ENCODE data around the gene TGM2. TPM values are rescaled to one million over a fixed set of nuclear protein-coding genes. Genes with fewer than 3 reads are reported as not detected.
A peak's percentile ranks its signal among the peaks of the same experiment; 100 is the strongest.

TGM2 gene
- total and polyA plus RNA-seq, 9 of the 15 experiments (the other 6 are each of a cell fraction or from before 2014, with no cell fraction given): 5.5 to 78.5 (median 37.6) TPM

- TF ChIP-seq CBFB (CRISPR knock-in tag; IDR thresholded peaks at IDR 0.05) (no peak), EGR1 (conservative IDR thresholded peaks at IDR 0.05) (peak; percentile 32), CTCFL (IDR thresholded peaks at IDR 0.05; ENCODE audit: borderline replicate concordance, insufficient read depth, low read depth, low read length, poor library complexity, severe bottlenecking) (peak; percentile 60), MCM7 (IDR thresholded peaks at IDR 0.05) (no peak), TARDBP (IDR thresholded peaks at IDR 0.05) (no peak), MECOM (CRISPR knock-in tag; IDR thresholded peaks at IDR 0.05) (no peak), MEF2D (tag; conservative IDR thresholded peaks at IDR 0.05; ENCODE audit: low read depth) (no peak), MYNN (IDR thresholded peaks at IDR 0.05) (no peak), MYNN (CRISPR knock-in tag; IDR thresholded peaks at IDR 0.05) (no peak), STAG1 (CRISPR knock-in tag; IDR thresholded peaks at IDR 0.05; ENCODE audit: borderline replicate concordance) (no peak), NONO (IDR thresholded peaks at IDR 0.05; ENCODE audit: low read depth in 2 of 2, low read length in 1 of 2) (no peak), ZNF24 (IDR thresholded peaks at IDR 0.05) (no peak), RB1 (IDR thresholded peaks at IDR 0.05; ENCODE audit: low read depth) (no peak), U2AF2 (optimal IDR thresholded peaks at IDR 0.05; ENCODE audit: low read depth, low read length) (no peak), MTA1 (IDR thresholded peaks at IDR 0.05; ENCODE audit: borderline replicate concordance) (no peak), PTTG1 (tag; IDR thresholded peaks at IDR 0.05; ENCODE audit: low read depth) (no peak), XRCC3 (IDR thresholded peaks at IDR 0.05) (no peak), RCOR1 (IDR thresholded peaks at IDR 0.05; ENCODE audit: borderline replicate concordance in 1 of 2, low read depth in 2 of 2, low read length in 2 of 2) (no peak), ZNF274 (IDR thresholded peaks at IDR 0.05; ENCODE audit: borderline replicate concordance, low read depth, low read length) (no peak), THRAP3 (IDR thresholded peaks at IDR 0.05; ENCODE audit: borderline replicate concordance) (no peak)
- TF ChIP-seq, protein P1, sequence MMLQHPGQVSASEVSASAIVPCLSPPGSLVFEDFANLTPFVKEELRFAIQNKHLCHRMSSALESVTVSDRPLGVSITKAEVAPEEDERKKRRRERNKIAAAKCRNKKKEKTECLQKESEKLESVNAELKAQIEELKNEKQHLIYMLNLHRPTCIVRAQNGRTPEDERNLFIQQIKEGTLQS (IDR thresholded peaks at IDR 0.05): no peak
- TF ChIP-seq, protein P1 (CRISPR knock-in tag; conservative IDR thresholded peaks at IDR 0.05): no peak
- TF ChIP-seq, protein P2, sequence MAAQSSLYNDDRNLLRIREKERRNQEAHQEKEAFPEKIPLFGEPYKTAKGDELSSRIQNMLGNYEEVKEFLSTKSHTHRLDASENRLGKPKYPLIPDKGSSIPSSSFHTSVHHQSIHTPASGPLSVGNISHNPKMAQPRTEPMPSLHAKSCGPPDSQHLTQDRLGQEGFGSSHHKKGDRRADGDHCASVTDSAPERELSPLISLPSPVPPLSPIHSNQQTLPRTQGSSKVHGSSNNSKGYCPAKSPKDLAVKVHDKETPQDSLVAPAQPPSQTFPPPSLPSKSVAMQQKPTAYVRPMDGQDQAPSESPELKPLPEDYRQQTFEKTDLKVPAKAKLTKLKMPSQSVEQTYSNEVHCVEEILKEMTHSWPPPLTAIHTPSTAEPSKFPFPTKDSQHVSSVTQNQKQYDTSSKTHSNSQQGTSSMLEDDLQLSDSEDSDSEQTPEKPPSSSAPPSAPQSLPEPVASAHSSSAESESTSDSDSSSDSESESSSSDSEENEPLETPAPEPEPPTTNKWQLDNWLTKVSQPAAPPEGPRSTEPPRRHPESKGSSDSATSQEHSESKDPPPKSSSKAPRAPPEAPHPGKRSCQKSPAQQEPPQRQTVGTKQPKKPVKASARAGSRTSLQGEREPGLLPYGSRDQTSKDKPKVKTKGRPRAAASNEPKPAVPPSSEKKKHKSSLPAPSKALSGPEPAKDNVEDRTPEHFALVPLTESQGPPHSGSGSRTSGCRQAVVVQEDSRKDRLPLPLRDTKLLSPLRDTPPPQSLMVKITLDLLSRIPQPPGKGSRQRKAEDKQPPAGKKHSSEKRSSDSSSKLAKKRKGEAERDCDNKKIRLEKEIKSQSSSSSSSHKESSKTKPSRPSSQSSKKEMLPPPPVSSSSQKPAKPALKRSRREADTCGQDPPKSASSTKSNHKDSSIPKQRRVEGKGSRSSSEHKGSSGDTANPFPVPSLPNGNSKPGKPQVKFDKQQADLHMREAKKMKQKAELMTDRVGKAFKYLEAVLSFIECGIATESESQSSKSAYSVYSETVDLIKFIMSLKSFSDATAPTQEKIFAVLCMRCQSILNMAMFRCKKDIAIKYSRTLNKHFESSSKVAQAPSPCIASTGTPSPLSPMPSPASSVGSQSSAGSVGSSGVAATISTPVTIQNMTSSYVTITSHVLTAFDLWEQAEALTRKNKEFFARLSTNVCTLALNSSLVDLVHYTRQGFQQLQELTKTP (IDR thresholded peaks at IDR 0.05; ENCODE audit: low read depth in 1 of 2, partially characterized antibody in 2 of 2): no peak
- TF ChIP-seq, protein P3, sequence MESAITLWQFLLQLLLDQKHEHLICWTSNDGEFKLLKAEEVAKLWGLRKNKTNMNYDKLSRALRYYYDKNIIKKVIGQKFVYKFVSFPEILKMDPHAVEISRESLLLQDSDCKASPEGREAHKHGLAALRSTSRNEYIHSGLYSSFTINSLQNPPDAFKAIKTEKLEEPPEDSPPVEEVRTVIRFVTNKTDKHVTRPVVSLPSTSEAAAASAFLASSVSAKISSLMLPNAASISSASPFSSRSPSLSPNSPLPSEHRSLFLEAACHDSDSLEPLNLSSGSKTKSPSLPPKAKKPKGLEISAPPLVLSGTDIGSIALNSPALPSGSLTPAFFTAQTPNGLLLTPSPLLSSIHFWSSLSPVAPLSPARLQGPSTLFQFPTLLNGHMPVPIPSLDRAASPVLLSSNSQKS (CRISPR knock-in tag; IDR thresholded peaks at IDR 0.05): no peak
Measured at GRCh38 chr20:38187517-38187916, 22.4 kb upstream of the TGM2 start (continued).
